C1 segment of cervical spinal cord (tissue), 14 donors: ENCODE results near the gene NUMA1.

Experiments used
- DNase-seq, 14 donors: peaks; one replicate each; lab custom pipeline; 2025; lab: John Stamatoyannopoulos, UW

The NUMA1 gene

GRCh38 chr11:72015511-72016061 lies 64.8 kb downstream of the NUMA1 start:
- DNase-seq, result peak in 2 of 14 donors; percentile 21 to 51

GRCh38 chr11:72014761-72015320 lies 65.5 kb downstream of the NUMA1 start:
- DNase-seq, result peak in 1 of 14 donors; percentile 58

GRCh38 chr11:72013765-72014711 lies 66.3 kb downstream of the NUMA1 start:
- DNase-seq, result peak in 1 of 14 donors; percentile 64

GRCh38 chr11:72012897-72013721 lies 67.2 kb downstream of the NUMA1 start:
- DNase-seq, result peak in 11 of 14 donors; percentile 13 to 83 (median 62)

- no peak for DNase-seq
Measured at GRCh38 chr11:72012091-72012630, 68.2 kb downstream of the NUMA1 start.

- peak in 2 of 14 donors; percentile 58 to 64 for DNase-seq
Measured at GRCh38 chr11:72010529-72011233, 69.7 kb downstream of the NUMA1 start.

- DNase-seq, result no peak
Measured at GRCh38 chr11:72009156-72009555, 71.2 kb downstream of the NUMA1 start.

GRCh38 chr11:72008728-72009127 lies 71.6 kb downstream of the NUMA1 start:
- DNase-seq, result no peak

GRCh38 chr11:72007587-72007986 lies 72.8 kb downstream of the NUMA1 start:
- no peak for DNase-seq

- no peak for DNase-seq
Measured at GRCh38 chr11:72007089-72007476, 73.3 kb downstream of the NUMA1 start.

GRCh38 chr11:72006309-72007088 lies 73.8 kb downstream of the NUMA1 start:
- DNase-seq, result no peak

GRCh38 chr11:72005347-72006260 lies 74.7 kb downstream of the NUMA1 start:
- no peak for DNase-seq

GRCh38 chr11:72004515-72005346 lies 75.6 kb downstream of the NUMA1 start:
- no peak for DNase-seq

- no peak for DNase-seq
Measured at GRCh38 chr11:72003776-72004171, 76.6 kb downstream of the NUMA1 start.

GRCh38 chr11:72002841-72003775 lies 77.2 kb downstream of the NUMA1 start:
- DNase-seq, result no peak

GRCh38 chr11:72001834-72002591 lies 78.3 kb downstream of the NUMA1 start:
- no peak for DNase-seq
